OCI-LY1 (cell line): ENCODE results near the gene EYA3.

Experiments
- H2AFZ ChIP-seq: fragments of 200-600 bp; sonication (generic), shearing (Covaris generic); 2 replicates; pipeline ENCODE4 v1.6.0; 2014; ENCODE audit warnings: antibody characterized with exemption, mild to moderate bottlenecking, low read length
- H3F3A ChIP-seq: fragments of 200-600 bp; sonication (generic), shearing (Covaris generic); 2 replicates; pipeline ENCODE4 v1.6.0; 2014; ENCODE audit warnings: mild to moderate bottlenecking, antibody characterized with exemption, low read length, moderate library complexity; ENCODE audit not compliant: insufficient read depth
- H3K27ac ChIP-seq: fragments of 200-600 bp; sonication (generic); 2 replicates; pipeline ENCODE4 v1.5.1; 2014; ENCODE audit warnings: low read length, mixed run types, mild to moderate bottlenecking, low read depth; ENCODE audit not compliant: poor library complexity, severe bottlenecking
- H3K27me3 ChIP-seq: fragments of 200-600 bp; sonication (generic); 2 replicates; pipeline ENCODE4 v1.6.0; 2014; ENCODE audit warnings: antibody characterized with exemption, mild to moderate bottlenecking, low read length, moderate library complexity; ENCODE audit not compliant: insufficient read depth
- H3K36me3 ChIP-seq: fragments of 200-600 bp; sonication (generic); 2 replicates; pipeline ENCODE4 v1.6.1; 2014; ENCODE audit warnings: mild to moderate bottlenecking, antibody characterized with exemption, low read length, moderate library complexity, mixed read lengths; ENCODE audit not compliant: insufficient read depth
- H3K4me1 ChIP-seq: fragments of 200-600 bp; sonication (generic); 2 replicates; pipeline ENCODE4 v1.5.1; 2014; ENCODE audit warnings: mild to moderate bottlenecking, low read length, moderate library complexity; ENCODE audit not compliant: insufficient read depth, severe bottlenecking
- H3K4me2 ChIP-seq: fragments of 200-600 bp; sonication (generic), shearing (Covaris generic); 2 replicates; pipeline ENCODE4 v1.6.1; 2014; ENCODE audit warnings: low read length
- H3K4me3 ChIP-seq: fragments of 200-600 bp; sonication (generic); 2 replicates; pipeline ENCODE4 v1.5.1; 2014; ENCODE audit warnings: low read length, low read depth, mild to moderate bottlenecking, mixed read lengths; ENCODE audit not compliant: poor library complexity, severe bottlenecking
- H3K79me2 ChIP-seq: fragments of 200-600 bp; shearing (Covaris generic); 2 replicates; pipeline ENCODE4 v1.6.1; 2016; ENCODE audit warnings: mixed run types, low read length, mixed read lengths; ENCODE audit not compliant: insufficient read depth
- H3K9ac ChIP-seq: fragments of 200-600 bp; sonication (generic), shearing (Covaris generic); 2 replicates; pipeline ENCODE4 v1.6.1; 2014; ENCODE audit warnings: mild to moderate bottlenecking, low read length, mixed read lengths
- H3K9me2 ChIP-seq: fragments of 200-600 bp; sonication (generic), shearing (Covaris generic); 2 replicates; pipeline ENCODE4 v1.6.1; 2014; ENCODE audit warnings: low read depth, mild to moderate bottlenecking, low read length, mixed read lengths
- H3K9me3 ChIP-seq: fragments of 200-600 bp; shearing (Covaris generic); 2 replicates; pipeline ENCODE4 v1.6.1; 2014; ENCODE audit warnings: low read length, mixed read lengths
- H4K20me1 ChIP-seq: fragments of 200-600 bp; sonication (generic), shearing (Covaris generic); 2 replicates; pipeline ENCODE4 v1.6.0; 2016; ENCODE audit warnings: mild to moderate bottlenecking, low read length; ENCODE audit not compliant: insufficient read depth
- EZH2 ChIP-seq: fragments of 200-600 bp; sonication (generic), shearing (Covaris generic); IDR thresholded peaks from 2 replicates; pipeline ENCODE4 v1.8.0; 2017; ENCODE audit warnings: borderline replicate concordance, mixed run types, mild to moderate bottlenecking, antibody characterized with exemption, low read length, moderate library complexity, mixed read lengths
- TF ChIP-seq, protein P1 (sequence below): fragments of 200-600 bp; sonication (generic), shearing (Covaris generic); IDR thresholded peaks from 2 replicates; pipeline ENCODE4 v1.5.1; 2017; ENCODE audit warnings: mild to moderate bottlenecking, antibody characterized with exemption, low read length, moderate library complexity, mixed read lengths

EYA3 gene

DNA sequence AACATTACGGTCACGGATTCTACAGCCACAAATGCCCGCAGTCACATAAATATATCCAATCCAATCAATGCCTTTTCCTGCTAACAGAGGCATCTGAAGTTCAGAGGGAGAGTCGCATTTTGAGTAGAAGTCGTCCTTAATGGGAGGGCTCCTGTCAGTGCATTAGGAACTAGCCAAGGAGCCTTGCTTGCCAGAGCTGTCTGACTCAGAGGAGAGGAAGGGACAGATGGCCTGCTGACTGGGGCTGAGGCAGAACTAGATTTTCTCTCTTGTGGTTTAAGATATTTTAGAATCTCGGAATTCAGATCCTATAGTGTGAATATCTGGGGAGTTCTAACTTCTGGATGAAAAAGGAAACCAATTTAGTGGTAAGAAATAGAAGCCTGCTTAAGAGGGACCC, 118.0 kb downstream of the EYA3 start:
- no peak overlapping the region for H3K4me2 ChIP-seq
- no peaks in the 10 kb centered on the region for H3K27me3 ChIP-seq
- no peaks in the 10 kb centered on the region for H3K4me1 ChIP-seq
- no peaks in the 10 kb centered on the region for H3K79me2 ChIP-seq
- no peak overlapping the region for H3K27ac ChIP-seq
- no peak overlapping the region for H2AFZ ChIP-seq
- no peaks in the 10 kb centered on the region for H3F3A ChIP-seq
- H3K9me3 ChIP-seq, result no peaks in the 10 kb centered on the region
- no peaks in the 10 kb centered on the region for H3K9me2 ChIP-seq
- no peak overlapping the region for H3K9ac ChIP-seq
- no peak for TF ChIP-seq EZH2
- TF ChIP-seq, protein P1, sequence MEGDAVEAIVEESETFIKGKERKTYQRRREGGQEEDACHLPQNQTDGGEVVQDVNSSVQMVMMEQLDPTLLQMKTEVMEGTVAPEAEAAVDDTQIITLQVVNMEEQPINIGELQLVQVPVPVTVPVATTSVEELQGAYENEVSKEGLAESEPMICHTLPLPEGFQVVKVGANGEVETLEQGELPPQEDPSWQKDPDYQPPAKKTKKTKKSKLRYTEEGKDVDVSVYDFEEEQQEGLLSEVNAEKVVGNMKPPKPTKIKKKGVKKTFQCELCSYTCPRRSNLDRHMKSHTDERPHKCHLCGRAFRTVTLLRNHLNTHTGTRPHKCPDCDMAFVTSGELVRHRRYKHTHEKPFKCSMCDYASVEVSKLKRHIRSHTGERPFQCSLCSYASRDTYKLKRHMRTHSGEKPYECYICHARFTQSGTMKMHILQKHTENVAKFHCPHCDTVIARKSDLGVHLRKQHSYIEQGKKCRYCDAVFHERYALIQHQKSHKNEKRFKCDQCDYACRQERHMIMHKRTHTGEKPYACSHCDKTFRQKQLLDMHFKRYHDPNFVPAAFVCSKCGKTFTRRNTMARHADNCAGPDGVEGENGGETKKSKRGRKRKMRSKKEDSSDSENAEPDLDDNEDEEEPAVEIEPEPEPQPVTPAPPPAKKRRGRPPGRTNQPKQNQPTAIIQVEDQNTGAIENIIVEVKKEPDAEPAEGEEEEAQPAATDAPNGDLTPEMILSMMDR, result no peak
- H3K36me3 ChIP-seq, result peaks cover 23% of the 10 kb centered on the region; the same call in 1 of the 2 replicates
- no peak overlapping the region for H3K4me3 ChIP-seq
- no peaks in the 10 kb centered on the region for H4K20me1 ChIP-seq

DNA sequence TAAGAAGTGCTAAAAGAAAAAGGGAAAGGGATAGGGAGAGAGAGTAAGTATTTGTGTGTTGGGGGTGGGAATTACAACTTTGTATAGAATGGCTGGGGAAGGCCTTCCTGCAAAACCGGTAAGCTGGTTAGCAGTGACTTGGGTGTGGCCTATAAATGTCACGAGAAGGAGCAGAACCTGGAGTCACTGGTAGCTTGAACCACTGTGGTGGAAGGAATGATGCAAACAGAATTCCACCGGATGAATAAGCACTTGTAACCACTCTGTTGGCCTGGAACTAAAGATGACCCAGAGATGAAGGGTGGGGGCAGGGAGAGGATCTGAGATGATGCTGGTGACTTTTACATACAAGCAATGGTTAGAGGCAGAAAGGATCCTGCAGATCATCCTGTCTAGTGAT, 119.7 kb downstream of the EYA3 start:
- H3K27ac ChIP-seq, result no peak overlapping the region
- peaks cover 23% of the 10 kb centered on the region; the same call in 1 of the 2 replicates for H3K36me3 ChIP-seq
- H3K4me1 ChIP-seq, result no peaks in the 10 kb centered on the region
- H4K20me1 ChIP-seq, result no peaks in the 10 kb centered on the region
- H3K4me2 ChIP-seq, result no peak overlapping the region
- no peak overlapping the region for H3K9ac ChIP-seq
- H3F3A ChIP-seq, result no peaks in the 10 kb centered on the region
- H3K9me3 ChIP-seq, result no peaks in the 10 kb centered on the region
- H3K9me2 ChIP-seq, result no peaks in the 10 kb centered on the region
- no peak overlapping the region for H3K4me3 ChIP-seq
- no peak overlapping the region for H2AFZ ChIP-seq
- H3K27me3 ChIP-seq, result no peaks in the 10 kb centered on the region
- no peak for TF ChIP-seq EZH2
- TF ChIP-seq, protein P1, result no peak
- no peaks in the 10 kb centered on the region for H3K79me2 ChIP-seq

DNA sequence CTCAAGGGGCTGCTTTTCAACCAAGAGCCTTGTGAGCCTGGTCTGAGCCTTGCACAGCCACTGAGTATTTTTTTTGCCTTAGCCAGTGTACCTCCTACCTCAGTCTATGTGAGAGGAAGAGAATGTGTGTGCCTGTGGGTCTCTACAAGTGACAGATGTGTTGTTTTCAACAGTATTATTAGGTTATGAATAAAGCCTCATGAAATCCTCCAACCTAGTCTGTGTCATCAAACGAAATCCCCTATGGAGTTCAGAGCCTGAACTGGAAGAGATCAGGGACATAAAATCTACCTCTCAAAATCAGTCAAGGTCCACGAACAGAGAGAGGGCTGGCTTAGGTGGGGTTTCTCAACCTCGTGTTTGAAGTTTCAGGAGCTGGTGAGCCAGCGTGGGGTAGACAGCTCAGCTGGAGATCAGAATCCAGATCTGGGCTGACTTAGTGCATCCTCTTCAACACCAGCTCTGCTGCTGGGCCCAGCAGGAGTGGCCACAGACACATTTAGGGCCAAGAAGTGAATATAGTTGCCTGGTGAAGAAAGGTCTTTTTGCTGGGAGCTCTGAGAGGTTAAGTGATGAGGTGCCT, 120.4 kb downstream of the EYA3 start:
- Histone ChIP-seq H3K4me1 (no peaks in the 10 kb centered on the region), H3K79me2 (no peaks in the 10 kb centered on the region), H3K36me3 (peaks cover 23% of the 10 kb centered on the region; the same call in 1 of the 2 replicates), H3K9me3 (no peaks in the 10 kb centered on the region), H3K4me2 (no peak overlapping the region), H3K9ac (no peak overlapping the region), H3K9me2 (no peaks in the 10 kb centered on the region), H2AFZ (no peak overlapping the region), H3K27me3 (no peaks in the 10 kb centered on the region), H3K27ac (no peak overlapping the region), H4K20me1 (no peaks in the 10 kb centered on the region), H3F3A (no peaks in the 10 kb centered on the region), H3K4me3 (no peak overlapping the region)
- TF ChIP-seq, protein P1, result no peak
- TF ChIP-seq EZH2, result no peak
